ENCODE results near the gene UBXN11. TPM values are rescaled to one million over a fixed set of nuclear protein-coding genes. Genes with fewer than 3 reads are reported as not detected.
"Not testable (repeated sequence)": the region's sequence is repeated elsewhere in the genome, so short reads cannot be mapped to it uniquely, and the experiment has no call there.

Gene UBXN11
- total RNA-seq, 4 donors from 2014 or later, result 3.7 to 12.1 (median 10.5) TPM

DNA sequence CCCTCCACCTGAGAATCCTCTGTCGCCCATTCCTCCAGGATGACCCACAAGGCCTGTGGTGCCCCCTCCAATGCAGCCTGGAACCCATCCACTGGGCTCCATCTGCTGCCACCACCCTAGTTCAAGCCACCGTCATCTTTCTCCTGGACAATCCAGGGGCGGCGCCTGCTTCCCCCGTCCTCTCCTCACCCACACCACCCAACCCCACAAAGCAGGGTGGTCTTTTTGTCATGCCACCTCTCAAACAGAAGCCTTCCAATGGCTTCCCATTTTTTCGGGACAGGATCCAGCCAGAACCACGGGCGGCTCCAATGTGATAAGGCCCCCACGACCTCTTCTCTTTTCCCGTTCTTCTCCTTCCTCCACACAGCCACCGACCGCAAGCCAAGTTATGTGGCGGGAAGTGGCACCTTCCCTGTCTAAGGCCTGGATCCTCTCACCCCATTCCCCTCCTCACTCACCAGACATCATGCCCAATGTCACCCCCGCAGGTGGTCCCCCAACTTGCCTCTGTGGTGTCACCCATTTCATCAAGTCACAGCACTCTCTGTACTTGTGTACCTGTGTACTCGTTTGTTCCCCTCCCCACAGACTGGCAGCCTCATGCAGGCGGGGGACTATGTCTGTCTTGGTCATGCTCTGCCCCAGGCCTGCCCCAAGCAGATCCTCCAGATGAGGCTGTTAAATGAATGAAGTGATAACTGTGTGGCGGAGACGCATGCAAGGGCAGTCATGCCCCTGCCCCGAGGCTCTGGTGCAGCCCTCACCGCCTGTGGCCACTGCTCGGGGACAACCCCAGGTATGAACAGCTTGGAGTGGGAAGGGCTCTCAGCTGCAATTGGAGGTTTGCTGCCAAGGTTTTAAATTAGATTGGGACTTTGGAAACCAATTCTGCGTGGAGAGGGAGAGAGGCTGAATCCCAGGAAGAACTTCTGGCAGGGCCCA lies 11.0 kb downstream of the UBXN11 start:
- H3K27ac ChIP-seq, result no peak overlapping the region
- no peak for TF ChIP-seq POLR2A (IDR thresholded peaks at IDR 0.05)
- TF ChIP-seq EP300 (IDR thresholded peaks at IDR 0.05), result no peak
- TF ChIP-seq POLR2AphosphoS5 (IDR thresholded peaks at IDR 0.05), result no peak
- TF ChIP-seq, protein P1, sequence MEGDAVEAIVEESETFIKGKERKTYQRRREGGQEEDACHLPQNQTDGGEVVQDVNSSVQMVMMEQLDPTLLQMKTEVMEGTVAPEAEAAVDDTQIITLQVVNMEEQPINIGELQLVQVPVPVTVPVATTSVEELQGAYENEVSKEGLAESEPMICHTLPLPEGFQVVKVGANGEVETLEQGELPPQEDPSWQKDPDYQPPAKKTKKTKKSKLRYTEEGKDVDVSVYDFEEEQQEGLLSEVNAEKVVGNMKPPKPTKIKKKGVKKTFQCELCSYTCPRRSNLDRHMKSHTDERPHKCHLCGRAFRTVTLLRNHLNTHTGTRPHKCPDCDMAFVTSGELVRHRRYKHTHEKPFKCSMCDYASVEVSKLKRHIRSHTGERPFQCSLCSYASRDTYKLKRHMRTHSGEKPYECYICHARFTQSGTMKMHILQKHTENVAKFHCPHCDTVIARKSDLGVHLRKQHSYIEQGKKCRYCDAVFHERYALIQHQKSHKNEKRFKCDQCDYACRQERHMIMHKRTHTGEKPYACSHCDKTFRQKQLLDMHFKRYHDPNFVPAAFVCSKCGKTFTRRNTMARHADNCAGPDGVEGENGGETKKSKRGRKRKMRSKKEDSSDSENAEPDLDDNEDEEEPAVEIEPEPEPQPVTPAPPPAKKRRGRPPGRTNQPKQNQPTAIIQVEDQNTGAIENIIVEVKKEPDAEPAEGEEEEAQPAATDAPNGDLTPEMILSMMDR (IDR thresholded peaks at IDR 0.05), result no peak
- H3K36me3 ChIP-seq, result peaks cover 0 to 33% of the 10 kb centered on the region in 2 donors

GRCh38 chr1:26293911-26294463 lies 12.4 kb downstream of the UBXN11 start:
- Histone ChIP-seq H3K4me3 (no peak overlapping the region), H3K27ac (no peak overlapping the region), H3K9me3 (no peaks in the 10 kb centered on the region), H3K36me3 (peaks cover 0 to 30% of the 10 kb centered on the region in 2 donors), H3K4me1 (peaks cover 0 to 18% (median 6%) of the 10 kb centered on the region in 3 donors), H3K27me3 (no peaks in the 10 kb centered on the region)
- 93% methylated on average over 4 of the region's 11 CpGs; no CpG with 5 or more reads in 1 of the 2 donors for WGBS, 2 donors (ENCODE audit: low coverage in 1 of 2)
- TF ChIP-seq POLR2AphosphoS5 (IDR thresholded peaks at IDR 0.05) (no peak), POLR2A (IDR thresholded peaks at IDR 0.05) (no peak), EP300 (IDR thresholded peaks at IDR 0.05) (no peak)
- TF ChIP-seq, protein P1 (IDR thresholded peaks at IDR 0.05), result no peak
- no peak for ATAC-seq

More for the DNA sequence above, 11.0 kb downstream of the UBXN11 start:
- no peak for ATAC-seq
- H3K4me1 ChIP-seq, result peaks cover 0 to 8% (median 3%) of the 10 kb centered on the region in 3 donors
- no peaks in the 10 kb centered on the region for H3K27me3 ChIP-seq
- H3K9me3 ChIP-seq, result no peaks in the 10 kb centered on the region
- WGBS, 2 donors (ENCODE audit: low coverage in 1 of 2), result 50 to 84% methylated on average over 2 to 13 of the region's 22 CpGs
- no peak overlapping the region for H3K4me3 ChIP-seq

- Histone ChIP-seq H3K36me3 (peaks cover 0 to 30% of the 10 kb centered on the region in 2 donors), H3K4me1 (peaks cover 0 to 30% (median 6%) of the 10 kb centered on the region in 3 donors)
- WGBS, 2 donors (ENCODE audit: low coverage in 1 of 2), result 90 to 100% methylated on average over 1 to 5 of the region's 5 CpGs
- not testable (repeated sequence) for H3K27ac ChIP-seq, H3K9me3 ChIP-seq, ATAC-seq, H3K27me3 ChIP-seq, H3K4me3 ChIP-seq
Observed at GRCh38 chr1:26292735-26293134, 13.7 kb downstream of the UBXN11 start.

DNA sequence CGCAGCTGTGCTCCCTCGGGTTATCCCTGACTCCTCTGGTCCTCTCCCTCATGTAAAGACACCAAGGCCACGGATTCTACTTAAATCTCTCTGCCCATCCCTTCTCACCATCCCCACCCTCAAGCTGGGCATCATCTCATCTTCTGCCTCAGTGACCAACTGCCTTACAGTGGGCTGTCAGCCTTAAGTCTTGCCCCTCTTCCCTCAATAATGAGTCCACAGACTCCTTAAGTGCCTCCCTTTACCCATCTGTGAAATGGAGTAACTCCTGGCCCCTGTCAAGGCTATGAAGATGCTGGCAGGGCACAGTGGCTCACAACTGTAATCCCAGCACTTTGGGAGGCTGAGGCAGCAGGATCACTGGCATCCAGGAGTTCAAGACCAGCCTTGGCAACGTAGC lies 14.5 kb downstream of the UBXN11 start:
- TF ChIP-seq POLR2A (IDR thresholded peaks at IDR 0.05), result no peak
- TF ChIP-seq, protein P1 (IDR thresholded peaks at IDR 0.05), result no peak
- no peak for TF ChIP-seq EP300 (IDR thresholded peaks at IDR 0.05)
- no peak for TF ChIP-seq POLR2AphosphoS5 (IDR thresholded peaks at IDR 0.05)
- ATAC-seq, result no peak
- Histone ChIP-seq H3K4me1 (peaks cover 0 to 36% (median 9%) of the 10 kb centered on the region in 3 donors), H3K36me3 (peaks cover 0 to 23% of the 10 kb centered on the region in 2 donors), H3K27me3 (no peaks in the 10 kb centered on the region), H3K9me3 (no peaks in the 10 kb centered on the region), H3K27ac (no peak overlapping the region), H3K4me3 (no peak overlapping the region)
- 100% methylated on average over 4 of the region's 4 CpGs; no CpG with 5 or more reads in 1 of the 2 donors for WGBS, 2 donors (ENCODE audit: low coverage in 1 of 2)

- H3K36me3 ChIP-seq, result peaks cover 0 to 18% of the 10 kb centered on the region in 2 donors
- H3K4me3 ChIP-seq, result no peak overlapping the region
- peak overlapping the region in 3 of 4 donors; percentile 48 to 95 (median 60) for H3K27ac ChIP-seq
- TF ChIP-seq POLR2A (IDR thresholded peaks at IDR 0.05), result no peak
- no peak for TF ChIP-seq EP300 (IDR thresholded peaks at IDR 0.05)
- TF ChIP-seq, protein P1 (IDR thresholded peaks at IDR 0.05), result no peak
- no peak for TF ChIP-seq POLR2AphosphoS5 (IDR thresholded peaks at IDR 0.05)
- no CpG with 5 or more reads among the region's 3 CpGs for WGBS, 2 donors (ENCODE audit: low coverage in 1 of 2)
- no peak for ATAC-seq
- no peaks in the 10 kb centered on the region for H3K27me3 ChIP-seq
- H3K9me3 ChIP-seq, result no peaks in the 10 kb centered on the region
- peaks cover 0 to 41% (median 9%) of the 10 kb centered on the region in 3 donors for H3K4me1 ChIP-seq
Observed at GRCh38 chr1:26291433-26291832, 15.0 kb downstream of the UBXN11 start.

Measured in gastroesophageal sphincter (tissue), 4 donors.